Panc1 (cell line): ENCODE data around the gene BANF1. TPM values are rescaled to one million over a fixed set of nuclear protein-coding genes. Genes with fewer than 3 reads are reported as not detected.

Source experiments
- ATAC-seq: fragments of 200-7000 bp; cut with Tn5 transposase; 2 replicates; pipeline ENCODE4 v1.9.1; 2020; ENCODE audit warnings: mild to moderate bottlenecking, moderate library complexity
- BruUV-seq: library from RNA; stranded (reverse); fragments of 400-500 nt; replicated peaks from 2 replicates; lab custom pipeline; 2021; lab: Mats Ljungman, UMichigan
- CTCF ChIA-PET: fragments of 300-600 bp; sonication (Branson Sonifier 250); formaldehyde crosslinking; loops from one replicate; lab custom pipeline; 2022; ENCODE audit warnings: antibody characterized with exemption; lab: Charles Lee
- POLR2A ChIA-PET: fragments of 300-600 bp; sonication (Branson Sonifier 250); formaldehyde crosslinking; loops from one replicate; lab custom pipeline; 2022; ENCODE audit warnings: antibody characterized with exemption; lab: Charles Lee
- DNase-seq: peaks from one replicate; pipeline ENCODE4 v3.0.0-alpha.2; 2010; ENCODE audit warnings: low read depth, low spot score
- H3K27ac ChIP-seq: 2 replicates; pipeline ENCODE4 v1.5.1; 2011; ENCODE audit warnings: mild to moderate bottlenecking, low read length, inconsistent platforms
- H3K27me3 ChIP-seq: fragments of 200-500 bp; sonication (Bioruptor generic); 2 replicates; pipeline ENCODE4 v1.6.0; 2014; ENCODE audit warnings: low read length, inconsistent platforms; ENCODE audit not compliant: control insufficient read depth, insufficient read depth
- H3K36me3 ChIP-seq: fragments of 200-500 bp; sonication (Bioruptor generic); 2 replicates; pipeline ENCODE4 v1.5.1; 2014; ENCODE audit warnings: inconsistent platforms, mild to moderate bottlenecking, low read length, moderate library complexity; ENCODE audit not compliant: control insufficient read depth, insufficient read depth
- H3K4me1 ChIP-seq: 2 replicates; pipeline ENCODE4 v1.5.1; 2011; ENCODE audit warnings: inconsistent platforms, mild to moderate bottlenecking, low read length, moderate library complexity; ENCODE audit not compliant: control insufficient read depth, insufficient read depth
- H3K4me3 ChIP-seq, 2 experiments: 2 replicates each; pipeline ENCODE4 v1.5.1; 2011 to 2012; ENCODE audit warnings: low read depth in 2 of 2, low read length in 2 of 2, mild to moderate bottlenecking in 2 of 2, inconsistent platforms in 1 of 2, moderate library complexity in 1 of 2
- H3K9me3 ChIP-seq: fragments of 200-500 bp; sonication (Bioruptor generic); 2 replicates; pipeline ENCODE4 v1.5.1; 2014; ENCODE audit warnings: low read depth, mild to moderate bottlenecking, inconsistent platforms, low read length, moderate library complexity; ENCODE audit not compliant: control insufficient read depth, insufficient read depth
- POLR2AphosphoS5 ChIP-seq: IDR thresholded peaks from 2 replicates; pipeline ENCODE4 v1.6.1; 2012; ENCODE audit warnings: mild to moderate bottlenecking, low read depth, low read length, moderate library complexity
- SIN3A ChIP-seq: IDR thresholded peaks from 2 replicates; pipeline ENCODE4 v1.6.1; 2012; ENCODE audit warnings: low read depth, mild to moderate bottlenecking, low read length, moderate library complexity, borderline replicate concordance; ENCODE audit not compliant: insufficient read depth
- TCF7L2 ChIP-seq: IDR thresholded peaks from 2 replicates; pipeline ENCODE4 v1.6.1; 2011; ENCODE audit warnings: mild to moderate bottlenecking, low read depth, low read length, inconsistent platforms
- in situ Hi-C: cut with HindIII; loops from 2 replicates; pipeline ENCODE4 v1.10.0; 2016; ENCODE audit warnings: low sequenced_read_pairs, low pct_unique_long_range_greater_than_20kb
- intact Hi-C: fragments of 100-400 bp; cut with micrococcal nuclease; formaldehyde crosslinking; loops from one replicate; pipeline ENCODE4 v1.10.0; 2022; ENCODE audit not compliant: unreplicated experiment
- total RNA-seq: library from RNA; stranded (reverse); gene quantifications from one replicate; pipeline ENCODE4 v1.2.1, GENCODE V29; 2021; ENCODE audit not compliant: unreplicated experiment
- TF ChIP-seq, protein P1 (sequence below), 2 experiments: IDR thresholded peaks; 2 replicates each; pipeline ENCODE4 v1.6.1; 2011 to 2012; ENCODE audit warnings: low read depth in 2 of 2, control low read depth in 1 of 2, low read length in 1 of 2, mild to moderate bottlenecking in 1 of 2, moderate library complexity in 1 of 2; ENCODE audit not compliant: insufficient read depth in 1 of 2
- TF ChIP-seq, protein P2 (sequence below): fragments of 450-650 bp; IDR thresholded peaks from 2 replicates; pipeline ENCODE4 v1.5.1; 2017; ENCODE audit warnings: mild to moderate bottlenecking

Gene BANF1
- total RNA-seq, 1 experiment from 2014 or later, result 494 TPM

DNA sequence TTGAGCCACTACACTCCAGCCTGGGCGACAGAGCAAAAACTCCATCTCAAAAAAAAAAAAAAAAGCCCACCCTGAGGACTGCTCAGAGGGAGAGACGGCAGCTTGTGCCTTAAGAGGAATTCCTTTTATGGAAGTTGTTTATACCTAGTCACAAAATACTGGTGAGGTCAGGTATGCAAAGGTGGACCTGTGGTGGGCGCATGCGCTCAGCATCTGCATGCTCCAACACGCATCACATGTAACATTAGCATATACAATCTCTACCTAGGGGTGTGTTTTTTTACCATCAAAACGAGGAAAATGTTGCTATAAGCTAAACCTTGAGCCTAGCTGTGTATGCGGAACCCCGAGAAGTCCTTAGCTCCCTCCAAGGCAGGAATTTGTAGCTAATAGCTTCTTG is 47.5 kb upstream of the BANF1 start:
- CTCF ChIA-PET, result no interaction called here
- POLR2A ChIA-PET, result no interaction called here
- no TSS peak for BruUV-seq
- H3K4me3 ChIP-seq, result no peak overlapping the region
- TF ChIP-seq TCF7L2, result no peak
- TF ChIP-seq POLR2AphosphoS5, result no peak
- no peak for TF ChIP-seq SIN3A
- TF ChIP-seq, protein P1, sequence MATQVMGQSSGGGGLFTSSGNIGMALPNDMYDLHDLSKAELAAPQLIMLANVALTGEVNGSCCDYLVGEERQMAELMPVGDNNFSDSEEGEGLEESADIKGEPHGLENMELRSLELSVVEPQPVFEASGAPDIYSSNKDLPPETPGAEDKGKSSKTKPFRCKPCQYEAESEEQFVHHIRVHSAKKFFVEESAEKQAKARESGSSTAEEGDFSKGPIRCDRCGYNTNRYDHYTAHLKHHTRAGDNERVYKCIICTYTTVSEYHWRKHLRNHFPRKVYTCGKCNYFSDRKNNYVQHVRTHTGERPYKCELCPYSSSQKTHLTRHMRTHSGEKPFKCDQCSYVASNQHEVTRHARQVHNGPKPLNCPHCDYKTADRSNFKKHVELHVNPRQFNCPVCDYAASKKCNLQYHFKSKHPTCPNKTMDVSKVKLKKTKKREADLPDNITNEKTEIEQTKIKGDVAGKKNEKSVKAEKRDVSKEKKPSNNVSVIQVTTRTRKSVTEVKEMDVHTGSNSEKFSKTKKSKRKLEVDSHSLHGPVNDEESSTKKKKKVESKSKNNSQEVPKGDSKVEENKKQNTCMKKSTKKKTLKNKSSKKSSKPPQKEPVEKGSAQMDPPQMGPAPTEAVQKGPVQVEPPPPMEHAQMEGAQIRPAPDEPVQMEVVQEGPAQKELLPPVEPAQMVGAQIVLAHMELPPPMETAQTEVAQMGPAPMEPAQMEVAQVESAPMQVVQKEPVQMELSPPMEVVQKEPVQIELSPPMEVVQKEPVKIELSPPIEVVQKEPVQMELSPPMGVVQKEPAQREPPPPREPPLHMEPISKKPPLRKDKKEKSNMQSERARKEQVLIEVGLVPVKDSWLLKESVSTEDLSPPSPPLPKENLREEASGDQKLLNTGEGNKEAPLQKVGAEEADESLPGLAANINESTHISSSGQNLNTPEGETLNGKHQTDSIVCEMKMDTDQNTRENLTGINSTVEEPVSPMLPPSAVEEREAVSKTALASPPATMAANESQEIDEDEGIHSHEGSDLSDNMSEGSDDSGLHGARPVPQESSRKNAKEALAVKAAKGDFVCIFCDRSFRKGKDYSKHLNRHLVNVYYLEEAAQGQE (IDR thresholded peaks at IDR 0.05; ENCODE audit: insufficient read depth in 1 of 2, low read depth in 2 of 2, low read length in 1 of 2), result no peak
- TF ChIP-seq, protein P2, sequence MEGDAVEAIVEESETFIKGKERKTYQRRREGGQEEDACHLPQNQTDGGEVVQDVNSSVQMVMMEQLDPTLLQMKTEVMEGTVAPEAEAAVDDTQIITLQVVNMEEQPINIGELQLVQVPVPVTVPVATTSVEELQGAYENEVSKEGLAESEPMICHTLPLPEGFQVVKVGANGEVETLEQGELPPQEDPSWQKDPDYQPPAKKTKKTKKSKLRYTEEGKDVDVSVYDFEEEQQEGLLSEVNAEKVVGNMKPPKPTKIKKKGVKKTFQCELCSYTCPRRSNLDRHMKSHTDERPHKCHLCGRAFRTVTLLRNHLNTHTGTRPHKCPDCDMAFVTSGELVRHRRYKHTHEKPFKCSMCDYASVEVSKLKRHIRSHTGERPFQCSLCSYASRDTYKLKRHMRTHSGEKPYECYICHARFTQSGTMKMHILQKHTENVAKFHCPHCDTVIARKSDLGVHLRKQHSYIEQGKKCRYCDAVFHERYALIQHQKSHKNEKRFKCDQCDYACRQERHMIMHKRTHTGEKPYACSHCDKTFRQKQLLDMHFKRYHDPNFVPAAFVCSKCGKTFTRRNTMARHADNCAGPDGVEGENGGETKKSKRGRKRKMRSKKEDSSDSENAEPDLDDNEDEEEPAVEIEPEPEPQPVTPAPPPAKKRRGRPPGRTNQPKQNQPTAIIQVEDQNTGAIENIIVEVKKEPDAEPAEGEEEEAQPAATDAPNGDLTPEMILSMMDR, result no peak
- no peaks in the 10 kb centered on the region for H3K36me3 ChIP-seq
- DNase-seq (no peak), ATAC-seq (no peak)
- in situ Hi-C loops (no loop called here), intact Hi-C loops (no loop called here)
- H3K27ac ChIP-seq, result no peak overlapping the region
- no peaks in the 10 kb centered on the region for H3K9me3 ChIP-seq
- no peaks in the 10 kb centered on the region for H3K4me1 ChIP-seq
- H3K27me3 ChIP-seq, result no peaks in the 10 kb centered on the region

DNA sequence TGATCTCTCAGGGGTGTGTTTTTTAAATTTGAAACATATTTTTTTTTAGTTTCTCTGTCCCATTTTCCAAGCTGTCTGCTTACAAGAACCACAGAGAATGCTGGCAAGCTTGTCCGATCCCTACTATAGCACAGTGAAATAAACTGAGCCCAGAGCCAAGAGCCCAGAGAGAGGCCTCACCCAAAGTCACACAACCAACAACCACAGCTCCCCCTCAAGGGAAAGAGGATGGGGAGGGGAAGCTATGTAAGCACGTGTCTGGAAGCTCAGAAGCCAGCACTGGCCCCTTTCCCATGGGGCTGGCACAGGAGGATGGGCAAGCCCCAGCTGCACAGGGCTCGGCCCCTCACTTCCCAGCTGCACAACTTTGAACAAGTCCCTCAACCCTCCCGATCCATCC is 44.0 kb upstream of the BANF1 start:
- no peak for DNase-seq
- Histone ChIP-seq H3K36me3 (no peaks in the 10 kb centered on the region), H3K4me3 (no peak overlapping the region), H3K27ac (no peak overlapping the region), H3K4me1 (peaks cover 11% of the 10 kb centered on the region), H3K9me3 (no peaks in the 10 kb centered on the region), H3K27me3 (no peaks in the 10 kb centered on the region)
- no TSS peak for BruUV-seq
- no peak for ATAC-seq
- TF ChIP-seq, protein P2, result no peak
- TF ChIP-seq TCF7L2 (no peak), SIN3A (no peak), POLR2AphosphoS5 (no peak)
- TF ChIP-seq, protein P1 (IDR thresholded peaks at IDR 0.05; ENCODE audit: insufficient read depth in 1 of 2, low read depth in 2 of 2, low read length in 1 of 2), result no peak
- in situ Hi-C loops (no loop called here), intact Hi-C loops (no loop called here)
- ChIA-PET CTCF (no interaction called here), POLR2A (interaction anchor here (0.7 kb wide), 1 partner anchor 36 kb away, joined by 3 read pairs; no protein-coding TSS in a partner anchor)
